Stimulated activated CD8-positive, alpha-beta memory T cell treated with anti-CD3 and anti-CD28 coated beads, Interleukin-4, amount 100 ng/mL, for 48 hours (primary cell): ENCODE data around the gene GARNL3.

Experiments
- DNase-seq: peaks from one replicate; pipeline ENCODE4 v3.0.0-alpha.2; 2020

The GARNL3 gene

DNA sequence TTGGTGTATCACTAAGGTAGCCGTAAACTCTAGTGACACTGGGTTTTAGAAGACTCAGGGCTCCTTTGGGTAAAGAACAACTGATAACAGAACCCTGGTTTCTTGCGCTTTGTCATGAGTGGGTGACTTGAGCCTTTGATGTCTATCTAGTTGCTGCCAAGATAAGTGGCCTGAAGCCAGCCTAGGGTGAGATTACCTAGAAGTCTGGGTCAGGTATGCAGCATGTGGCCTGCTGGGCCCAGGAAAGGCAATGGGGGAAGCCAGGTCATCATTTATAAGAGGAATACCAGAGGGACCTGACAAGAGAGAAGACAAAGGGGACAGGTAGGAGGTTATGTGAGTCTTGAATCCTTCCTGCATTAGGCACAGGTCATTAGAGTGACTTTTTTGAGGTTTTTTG is 23.2 kb upstream of the GARNL3 start:
- no peak for DNase-seq

DNA sequence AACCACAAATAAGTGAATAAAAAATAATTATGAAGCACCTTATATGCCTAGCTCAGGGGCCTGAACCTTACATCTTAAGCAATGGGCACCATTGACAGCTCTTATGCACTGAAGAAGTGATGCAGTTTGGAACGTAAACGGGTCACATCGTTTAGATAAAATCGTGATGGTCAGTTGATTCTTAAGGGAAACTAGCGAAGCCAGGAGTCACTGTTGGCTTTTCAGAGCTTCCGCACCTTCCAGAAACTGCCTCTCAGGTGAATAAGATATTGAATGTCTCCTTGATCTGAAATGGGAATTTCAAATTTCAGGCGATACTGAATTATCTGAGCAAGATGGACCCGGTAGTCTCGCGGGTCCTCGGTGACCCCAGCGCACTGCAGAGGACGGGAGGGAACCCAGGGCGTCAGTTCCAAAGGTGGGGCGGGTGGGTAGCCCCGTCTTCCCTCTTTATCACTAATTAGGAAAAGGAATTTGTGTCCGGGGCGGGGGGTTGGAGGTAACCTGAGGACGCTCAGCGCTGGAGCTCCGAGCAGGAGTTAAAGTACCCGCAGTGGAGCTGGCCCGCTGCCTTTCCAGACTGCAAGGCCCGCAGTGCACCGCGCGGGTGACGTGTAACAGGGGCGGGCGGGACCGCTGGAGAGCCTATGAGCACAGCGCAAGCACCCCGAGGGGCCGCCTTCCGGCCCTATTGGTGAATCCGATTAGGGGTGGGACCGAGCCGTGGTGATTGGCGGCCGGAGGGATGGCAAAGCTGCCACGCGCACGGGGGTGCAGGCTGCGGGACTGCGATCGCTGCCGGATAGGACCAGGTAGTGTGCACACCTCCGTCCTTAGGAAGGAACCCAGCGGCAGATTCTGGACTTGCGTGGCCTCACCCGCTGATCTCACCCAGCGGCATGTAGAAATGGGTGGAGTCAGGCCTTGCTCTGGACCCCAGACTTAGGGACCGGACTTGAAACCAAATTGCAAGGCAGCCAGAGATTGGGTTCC is 19.7 kb upstream of the GARNL3 start:
- peak; percentile 97 for DNase-seq

- no peak for DNase-seq
These were observed 18.9 kb upstream of the GARNL3 start for GRCh38 chr9:127245637-127246164.

DNA sequence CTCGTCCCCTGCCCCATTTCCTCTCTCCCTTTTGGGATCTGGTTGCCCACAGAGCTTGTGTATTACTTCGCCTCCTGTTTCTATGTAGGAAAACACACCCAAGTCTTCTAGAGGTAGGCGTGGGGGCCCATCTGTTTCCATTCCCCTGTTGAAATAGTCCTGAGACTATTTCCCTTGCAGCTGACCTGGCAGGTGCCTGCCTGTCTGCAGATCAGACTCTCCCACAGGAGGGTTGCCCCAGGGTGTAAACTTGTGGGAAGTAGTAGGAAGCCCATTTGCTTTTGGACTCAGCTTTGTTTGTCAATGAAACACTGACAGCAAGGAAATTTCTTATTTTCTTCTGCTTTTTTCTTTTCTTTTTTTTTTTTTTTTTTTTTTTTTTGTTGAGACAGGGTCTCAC is 16.3 kb upstream of the GARNL3 start:
- DNase-seq: no peak

GRCh38 chr9:127249877-127250276 is 14.7 kb upstream of the GARNL3 start:
- DNase-seq: no peak

- DNase-seq: no peak
These were observed 13.6 kb upstream of the GARNL3 start for GRCh38 chr9:127250896-127251391.

DNA sequence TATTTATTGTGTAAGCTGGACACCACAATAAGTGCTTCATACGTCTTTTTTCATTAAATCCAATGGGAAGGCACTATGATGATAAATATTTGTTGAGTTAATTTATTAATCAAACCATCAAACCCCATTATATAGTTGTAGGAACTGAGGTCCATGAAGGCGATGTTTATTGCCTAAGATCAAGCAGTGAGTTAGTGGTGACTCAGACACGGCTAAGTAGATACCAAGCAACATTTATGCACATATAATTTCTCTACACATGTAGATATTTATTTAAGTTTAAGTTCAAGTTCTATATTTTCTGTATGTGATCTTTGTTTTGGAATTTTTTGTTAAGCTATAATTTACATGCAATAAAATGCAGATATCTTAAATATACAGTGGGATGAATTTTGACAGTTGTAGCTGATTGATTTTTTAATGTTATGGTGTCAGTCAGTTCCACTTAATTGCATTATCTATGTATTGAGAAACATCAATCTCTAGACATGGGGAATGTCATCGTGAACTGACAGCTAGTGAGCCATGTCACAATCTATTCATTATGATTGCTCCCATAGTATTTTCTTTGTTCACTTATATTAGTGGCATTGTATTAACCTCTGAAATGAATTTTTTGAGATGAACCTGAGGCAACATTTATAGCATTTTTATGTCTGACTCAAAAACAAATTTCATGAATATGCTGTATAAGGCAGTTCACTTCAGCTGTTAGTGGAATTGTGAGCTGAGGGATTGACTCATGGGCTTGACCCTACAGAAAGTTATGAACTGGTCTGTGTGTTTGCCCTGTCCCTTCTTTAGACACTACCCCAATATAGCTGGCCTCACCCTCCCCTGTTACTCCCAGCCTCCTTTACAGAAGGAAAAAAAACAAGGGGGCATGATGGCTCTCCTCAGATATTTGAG is 11.9 kb upstream of the GARNL3 start:
- no peak for DNase-seq

- DNase-seq: no peak
These were observed 11.1 kb upstream of the GARNL3 start for GRCh38 chr9:127253446-127253845.

- DNase-seq: no peak
These were observed 8.9 kb upstream of the GARNL3 start for GRCh38 chr9:127255692-127256091.

DNA sequence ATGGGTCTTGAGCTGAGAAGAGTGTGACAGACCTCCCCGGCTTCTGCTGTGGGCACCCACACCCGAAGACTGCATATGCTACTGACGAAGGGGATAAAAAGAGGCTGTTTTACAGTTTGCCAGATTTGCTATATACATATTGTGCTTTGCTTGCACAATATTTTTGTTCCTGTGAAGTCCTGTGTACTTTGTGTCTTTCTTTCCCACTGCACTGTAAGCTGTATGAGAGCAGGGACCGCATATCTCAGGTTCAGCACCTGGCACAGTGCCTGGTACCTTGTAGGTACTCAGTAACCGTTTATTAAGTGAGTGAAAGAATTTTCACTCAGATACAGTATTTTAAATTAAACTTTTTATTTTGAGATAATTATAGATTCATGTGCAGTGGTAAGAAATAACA is 8.2 kb upstream of the GARNL3 start:
- no peak for DNase-seq

- DNase-seq: no peak
These were observed 5.7 kb upstream of the GARNL3 start for GRCh38 chr9:127258606-127259471.

GRCh38 chr9:127262602-127263001 is 2.0 kb upstream of the GARNL3 start:
- no peak for DNase-seq

- no peak for DNase-seq
These were observed 1.3 kb upstream of the GARNL3 start for GRCh38 chr9:127263237-127263636.

DNA sequence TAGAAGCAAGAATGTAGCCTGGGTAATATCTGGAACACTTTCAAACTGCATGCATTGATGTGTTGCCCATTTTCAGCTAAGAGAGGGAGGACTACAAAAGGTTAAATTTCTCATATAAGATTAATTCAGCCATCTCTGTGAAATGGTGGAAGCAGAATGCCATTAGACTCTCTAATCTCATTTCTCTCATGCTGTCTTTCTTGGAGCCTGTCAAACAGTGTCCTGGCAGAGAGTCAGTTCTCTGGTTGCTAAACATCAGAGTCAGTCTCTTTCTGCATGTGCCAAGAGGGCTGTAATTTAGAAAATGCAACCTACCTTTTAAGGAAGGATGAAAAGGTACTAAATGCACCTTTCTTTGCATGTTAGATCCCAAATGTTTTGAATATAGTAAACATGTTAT is 910 bp upstream of the GARNL3 start:
- DNase-seq: no peak

DNA sequence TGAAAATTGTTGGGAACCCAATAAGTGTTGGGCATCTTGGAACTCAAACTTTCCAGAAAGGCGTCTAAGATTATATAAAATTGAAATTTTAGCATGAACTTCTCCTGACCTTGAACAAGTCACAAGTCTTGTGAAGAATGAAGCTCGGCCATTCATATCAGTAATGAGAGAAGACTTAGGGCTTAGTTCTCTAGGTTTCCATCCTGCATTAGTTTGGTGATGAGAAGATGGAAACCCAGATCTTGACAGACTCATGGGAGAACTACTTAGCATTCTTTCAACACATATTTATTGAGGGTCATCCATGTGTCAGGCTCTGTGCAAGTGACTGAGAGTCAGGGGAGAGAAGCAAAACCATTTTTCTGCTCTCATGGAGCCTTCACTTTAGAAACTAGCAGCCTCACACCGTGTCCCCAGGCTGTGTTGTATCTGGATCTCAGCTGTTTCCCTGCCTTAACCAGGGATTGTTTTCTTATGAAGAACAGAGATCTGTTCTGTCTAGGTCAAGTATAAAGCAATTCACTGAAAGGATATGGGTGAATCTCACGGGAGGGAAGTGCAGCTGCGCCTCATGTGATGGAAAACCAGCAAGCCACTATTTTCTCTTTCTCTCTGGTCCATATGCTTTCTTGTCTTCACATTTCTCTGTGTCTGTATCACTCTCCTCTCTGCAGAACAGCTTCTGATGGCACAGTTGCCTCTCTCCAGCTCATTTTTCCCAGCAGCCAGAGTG is 3.4 kb downstream of the GARNL3 start:
- no peak for DNase-seq

GRCh38 chr9:127269449-127269848 is 4.9 kb downstream of the GARNL3 start:
- DNase-seq: no peak

GRCh38 chr9:127273326-127273725 is 8.8 kb downstream of the GARNL3 start:
- DNase-seq: no peak

DNA sequence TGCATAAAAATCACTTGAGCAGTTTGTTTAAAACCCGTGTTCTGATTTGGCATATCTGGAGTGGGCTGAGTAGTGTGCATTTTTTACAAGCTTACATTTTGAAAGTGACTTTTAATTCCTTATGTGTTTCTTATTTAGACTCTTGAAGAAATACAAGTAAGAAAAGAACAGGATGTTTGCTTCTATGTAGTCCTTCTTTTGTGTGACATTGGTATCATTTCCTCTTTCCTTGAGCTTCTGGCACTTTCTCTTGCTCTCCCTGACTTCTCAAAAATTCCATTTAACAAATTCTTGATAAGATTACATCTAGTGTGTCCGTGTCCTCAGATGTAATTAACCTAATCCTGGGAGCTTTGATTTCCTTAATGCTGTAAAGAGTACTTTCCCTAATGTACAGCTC is 12.5 kb downstream of the GARNL3 start:
- no peak for DNase-seq

GRCh38 chr9:127277770-127278169 is 13.2 kb downstream of the GARNL3 start:
- DNase-seq: no peak

DNA sequence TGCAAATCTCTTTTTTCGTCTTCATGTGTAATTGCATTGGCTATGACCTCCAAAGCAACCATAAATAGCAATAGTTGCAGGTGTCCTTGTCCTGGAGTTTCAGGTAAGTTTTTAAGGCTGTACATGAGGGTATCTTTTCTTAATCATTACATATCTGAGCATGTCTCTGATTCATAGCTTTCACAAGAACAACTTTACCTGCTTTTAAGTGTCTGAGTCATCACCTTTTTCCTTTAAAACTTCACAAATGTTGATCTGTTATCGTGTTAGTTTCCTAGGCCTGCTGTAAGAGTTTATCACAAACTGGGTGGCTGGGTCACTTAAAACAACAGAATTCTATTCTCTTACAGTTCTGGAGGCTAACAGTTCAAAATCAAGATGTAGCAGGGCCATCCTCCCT is 13.8 kb downstream of the GARNL3 start:
- no peak for DNase-seq

GRCh38 chr9:127279717-127280285 is 15.2 kb downstream of the GARNL3 start:
- DNase-seq: no peak
